PC-3 (cell line): Measurements from ENCODE around the gene DNAJA3. TPM values are rescaled to one million over a fixed set of nuclear protein-coding genes. Genes with fewer than 3 reads are reported as not detected.

Experiments used
- ATAC-seq: fragments of 200-7000 bp; cut with Tn5 transposase; 2 replicates; pipeline ENCODE4 v1.9.1; 2020; ENCODE audit warnings: mild to moderate bottlenecking, moderate library complexity
- Bru-seq: library from RNA; stranded (reverse); fragments of 400-500 nt; gene quantifications from one replicate; lab custom pipeline; 2021; lab: Mats Ljungman, UMichigan
- BruChase-seq, 2 experiments: library from RNA; stranded (reverse); fragments of 400-500 nt; gene quantifications; one replicate each; lab custom pipeline; 2021; lab: Mats Ljungman, UMichigan
- BruUV-seq: library from RNA; stranded (reverse); fragments of 400-500 nt; replicated peaks from 2 replicates; lab custom pipeline; 2021; lab: Mats Ljungman, UMichigan
- CTCF ChIA-PET: fragments of 300-600 bp; sonication (Branson Sonifier 250); formaldehyde crosslinking; loops from one replicate; lab custom pipeline; 2022; ENCODE audit warnings: antibody characterized with exemption; lab: Charles Lee
- POLR2A ChIA-PET: fragments of 300-600 bp; sonication (Branson Sonifier 250); formaldehyde crosslinking; loops from one replicate; lab custom pipeline; 2022; ENCODE audit warnings: antibody characterized with exemption; ENCODE audit not compliant: unreplicated experiment; lab: Charles Lee
- DNase-seq: peaks from one replicate; pipeline ENCODE4 v3.0.0-alpha.2; 2015
- H2AFZ ChIP-seq: fragments of 300-600 bp; sonication (generic); 2 replicates; pipeline ENCODE4 v1.6.0; 2016; ENCODE audit warnings: antibody characterized with exemption, low read length
- H3F3A ChIP-seq: fragments of 300-600 bp; sonication (generic); one replicate; pipeline ENCODE4 v1.6.0; 2017; ENCODE audit warnings: antibody characterized with exemption, low read length, control low read depth, mild to moderate bottlenecking; ENCODE audit not compliant: unreplicated experiment
- H3K27ac ChIP-seq: fragments of 300-600 bp; sonication (generic); 2 replicates; pipeline ENCODE4 v1.5.1; 2016; ENCODE audit warnings: mild to moderate bottlenecking, low read length
- H3K27me3 ChIP-seq: fragments of 300-600 bp; sonication (generic); 2 replicates; pipeline ENCODE4 v1.6.1; 2016; ENCODE audit warnings: low read length, mixed read lengths
- H3K36me3 ChIP-seq: fragments of 300-600 bp; sonication (generic); 2 replicates; pipeline ENCODE4 v1.6.1; 2016; ENCODE audit warnings: low read depth, mixed run types, low read length, mixed read lengths
- H3K4me1 ChIP-seq: fragments of 300-600 bp; sonication (generic); 2 replicates; pipeline ENCODE4 v1.5.1; 2016; ENCODE audit warnings: low read length; ENCODE audit not compliant: insufficient read depth
- H3K4me2 ChIP-seq: fragments of 300-600 bp; sonication (generic); 2 replicates; pipeline ENCODE4 v1.6.0; 2016; ENCODE audit warnings: low read length
- H3K4me3 ChIP-seq: fragments of 300-600 bp; sonication (generic); 2 replicates; pipeline ENCODE4 v1.5.1; 2016; ENCODE audit warnings: mild to moderate bottlenecking, low read length, mixed read lengths
- H3K79me2 ChIP-seq: fragments of 300-600 bp; sonication (generic); 2 replicates; pipeline ENCODE4 v1.6.1; 2017; ENCODE audit warnings: low read length, mixed read lengths
- H3K9ac ChIP-seq: fragments of 300-600 bp; sonication (generic); 2 replicates; pipeline ENCODE4 v1.6.0; 2016; ENCODE audit warnings: mild to moderate bottlenecking, low read length
- H3K9me2 ChIP-seq: fragments of 300-600 bp; sonication (generic); replicated peaks from 2 replicates; pipeline ENCODE4 v1.6.1; 2016; ENCODE audit warnings: mixed run types, low read length, mixed read lengths
- H3K9me3 ChIP-seq: fragments of 300-600 bp; sonication (generic); 2 replicates; pipeline ENCODE4 v1.6.1; 2016; ENCODE audit warnings: low read length, mixed read lengths
- H4K20me1 ChIP-seq: fragments of 300-600 bp; sonication (generic); 2 replicates; pipeline ENCODE4 v1.6.1; 2016; ENCODE audit warnings: low read length, mixed read lengths
- CTCF ChIP-seq: fragments of 300-600 bp; sonication (generic); conservative IDR thresholded peaks from 2 replicates; pipeline ENCODE4 v1.5.1; 2017; ENCODE audit warnings: antibody characterized with exemption, low read depth, mild to moderate bottlenecking, low read length
- EZH2 ChIP-seq: fragments of 300-600 bp; sonication (generic); IDR thresholded peaks from one replicate; pipeline ENCODE4 v1.6.1; 2017; ENCODE audit warnings: antibody characterized with exemption, mild to moderate bottlenecking, low read length; ENCODE audit not compliant: unreplicated experiment
- EZH2phosphoT487 ChIP-seq: fragments of 300-600 bp; sonication (generic); IDR thresholded peaks from 2 replicates; pipeline ENCODE4 v1.6.1; 2018; ENCODE audit warnings: mild to moderate bottlenecking, antibody characterized with exemption, low read length, borderline replicate concordance
- intact Hi-C: fragments of 100-400 bp; cut with micrococcal nuclease; formaldehyde crosslinking; loops from 2 replicates; pipeline ENCODE4 v1.9.0; 2023
- long read RNA-seq: library from polyadenylated mRNA; unstranded; transcript quantifications from one replicate; pipeline ENCODE4 v2.0.0, GENCODE V29; 2021; ENCODE audit not compliant: unreplicated experiment
- total RNA-seq: library from RNA; depleted of rRNA; stranded (reverse); fragments of >200 nt; gene quantifications from 2 replicates; pipeline ENCODE4 v1.2.3, GENCODE V29; 2014; rRNA removed

The DNAJA3 gene
- 123 and 158 TPM in 2 replicates for total RNA-seq
- percentile 73 among the genes with signal in this experiment for Bru-seq, nascent RNA
- BruChase-seq, experiment 1, labeled RNA remaining after a 6-hour chase, result percentile 85 among the genes with signal in this experiment
- percentile 77 among the genes with signal in this experiment for BruChase-seq, experiment 2, labeled RNA remaining after a 2-hour chase
- long read RNA-seq, transcript DNAJA3-202 (11 exons, 2,591 nt), result major isoform, 111 of 181 reads
- long read RNA-seq, transcript DNAJA3-201 (12 exons, 2,763 nt), result minor isoform, 34 of 181 reads
- long read RNA-seq, partial matches to known transcripts, result 11 of 181 reads
- long read RNA-seq, other reads (novel, unspliced or antisense), result 22 of 181 reads

- intact Hi-C loops, result no loop called here
- DNase-seq, result peak; percentile 86
- H3K27ac ChIP-seq, result peak within 1 kb of the TSS; percentile 79
- H3K9ac ChIP-seq, result peak within 1 kb of the TSS; percentile 98
- H4K20me1 ChIP-seq, result no peaks in the 10 kb centered on the region
- H3K9me3 ChIP-seq, result no peaks in the 10 kb centered on the region
- peaks cover 19% of the 10 kb centered on the region; the same call in 1 of the 2 replicates for H3K4me1 ChIP-seq
- H3K4me3 ChIP-seq, result peak within 1 kb of the TSS; percentile 97
- H3K4me2 ChIP-seq, result peak within 1 kb of the TSS; percentile 98
- no peaks in the 10 kb centered on the region for H3K36me3 ChIP-seq
- peak within 1 kb of the TSS; percentile 90 for H2AFZ ChIP-seq
- H3F3A ChIP-seq, result no peaks in the 10 kb centered on the region
- ChIA-PET POLR2A (no interaction called here), CTCF (no interaction called here)
- no TSS peak for BruUV-seq
- no peak for TF ChIP-seq EZH2
- no peak for TF ChIP-seq EZH2phosphoT487
- no peak for TF ChIP-seq CTCF
- H3K9me2 ChIP-seq, result no peaks in the 10 kb centered on the region
- ATAC-seq, result peak; percentile 90
- H3K79me2 ChIP-seq, result peaks cover 41% of the 10 kb centered on the region
- no peaks in the 10 kb centered on the region for H3K27me3 ChIP-seq
Observed at GRCh38 chr16:4425378-4426020, at the start of gene DNAJA3. TSS of gene DNAJA3 (plus strand) at chr16:4425868. CDS start at chr16:4425882, 14 bp downstream.

- TF ChIP-seq CTCF (no peak), EZH2 (no peak), EZH2phosphoT487 (no peak)
- Histone ChIP-seq H3K27me3 (no peaks in the 10 kb centered on the region), H3K4me1 (peaks cover 50% of the 10 kb centered on the region), H3K4me3 (no peak overlapping the region), H3K36me3 (no peaks in the 10 kb centered on the region), H3K27ac (peak overlapping the region; percentile 39; the same call in 1 of the 2 replicates), H3K9me3 (no peaks in the 10 kb centered on the region), H4K20me1 (peaks cover 9% of the 10 kb centered on the region; the same call in 1 of the 2 replicates), H3K9me2 (no peaks in the 10 kb centered on the region), H3F3A (no peaks in the 10 kb centered on the region), H2AFZ (no peak overlapping the region), H3K79me2 (peaks cover 20% of the 10 kb centered on the region), H3K4me2 (peak overlapping the region; percentile 64), H3K9ac (no peak overlapping the region)
- ChIA-PET POLR2A (no interaction called here), CTCF (no interaction called here)
- peak; percentile 33 for ATAC-seq
- intact Hi-C loops, result no loop called here
- BruUV-seq, result no TSS peak
- DNase-seq, result peak; percentile 60
Observed at GRCh38 chr16:4376126-4376892, 49.4 kb upstream of the DNAJA3 start.
